Stimulated activated CD8-positive, alpha-beta memory T cell treated with anti-CD3 and anti-CD28 coated beads, Interleukin-4, amount 100 ng/mL, for 24 hours (primary cell): Measurements from ENCODE around the gene CCNY.

Source experiments
- DNase-seq: peaks from one replicate; pipeline ENCODE4 v3.0.0-alpha.2; 2020; ENCODE audit warnings: low read depth

CCNY gene

GRCh38 chr10:35562427-35562826 lies 226.1 kb downstream of the CCNY start:
- no peak for DNase-seq

- DNase-seq, result peak; percentile 20
Observed at GRCh38 chr10:35563261-35563891, 227.1 kb downstream of the CCNY start.

GRCh38 chr10:35564341-35564968 lies 228.1 kb downstream of the CCNY start:
- DNase-seq, result no peak

GRCh38 chr10:35565602-35566081 lies 229.3 kb downstream of the CCNY start:
- no peak for DNase-seq

- DNase-seq, result no peak
Observed at GRCh38 chr10:35567951-35568350, 231.6 kb downstream of the CCNY start.

GRCh38 chr10:35568483-35569015 lies 232.2 kb downstream of the CCNY start:
- no peak for DNase-seq

- DNase-seq, result no peak
Observed at GRCh38 chr10:35569111-35569707, 232.9 kb downstream of the CCNY start.

GRCh38 chr10:35569836-35570235 lies 233.5 kb downstream of the CCNY start:
- no peak for DNase-seq

- no peak for DNase-seq
Observed at GRCh38 chr10:35570397-35570796, 234.1 kb downstream of the CCNY start.

- DNase-seq, result no peak
Observed at GRCh38 chr10:35572583-35572982, 236.3 kb downstream of the CCNY start.

- DNase-seq, result no peak
Observed at GRCh38 chr10:35573796-35574195, 237.5 kb downstream of the CCNY start.

GRCh38 chr10:35574924-35575352 lies 238.6 kb downstream of the CCNY start:
- DNase-seq, result no peak

GRCh38 chr10:35575640-35576039 lies 239.3 kb downstream of the CCNY start:
- no peak for DNase-seq

- DNase-seq, result no peak
Observed at GRCh38 chr10:35576730-35577129, 240.4 kb downstream of the CCNY start.

GRCh38 chr10:35577926-35578617 lies 241.8 kb downstream of the CCNY start:
- DNase-seq, result no peak

GRCh38 chr10:35578618-35578956 lies 242.3 kb downstream of the CCNY start:
- no peak for DNase-seq

- DNase-seq, result no peak
Observed at GRCh38 chr10:35579116-35579515, 242.8 kb downstream of the CCNY start.

GRCh38 chr10:35579726-35580422 lies 243.6 kb downstream of the CCNY start:
- DNase-seq, result no peak

- DNase-seq, result no peak
Observed at GRCh38 chr10:35580423-35580770, 244.1 kb downstream of the CCNY start.

GRCh38 chr10:35581655-35582054 lies 245.3 kb downstream of the CCNY start:
- no peak for DNase-seq

GRCh38 chr10:35584946-35585345 lies 248.6 kb downstream of the CCNY start:
- DNase-seq, result no peak

- DNase-seq, result no peak
Observed at GRCh38 chr10:35585356-35585755, 249.0 kb downstream of the CCNY start.
